SK-N-SH treated with all-trans-retinoic acid at 6 μM for 48 hours (cell line): ENCODE measurements around the gene ABCB1.

Source experiments
- ATAC-seq: fragments of 200-7000 bp; cut with Tn5 transposase; 3 replicates; pipeline ENCODE4 v1.9.1; 2020; ENCODE audit warnings: mild to moderate bottlenecking, moderate library complexity
- ARNTL ChIP-seq: fragments of 450-650 bp; formaldehyde crosslinking; IDR thresholded peaks from 2 replicates; pipeline ENCODE4 v1.5.0; 2020; ENCODE audit warnings: low read depth, mild to moderate bottlenecking, moderate library complexity, borderline replicate concordance
- BACH2 ChIP-seq: fragments of 250-450 bp; sonication (Bioruptor Pico); IDR thresholded peaks from 2 replicates; pipeline ENCODE4 v1.9.0; 2021; ENCODE audit warnings: mild to moderate bottlenecking, borderline replicate concordance
- CREB5 ChIP-seq: fragments of 250-450 bp; sonication (Bioruptor Pico); IDR thresholded peaks from 2 replicates; pipeline ENCODE4 v1.5.1; 2020; ENCODE audit warnings: low read depth, mild to moderate bottlenecking, moderate library complexity
- CSDC2 ChIP-seq: fragments of 250-450 bp; sonication (Bioruptor Pico); IDR thresholded peaks from 2 replicates; pipeline ENCODE4 v1.5.0; 2020; ENCODE audit warnings: mild to moderate bottlenecking, moderate library complexity
- CSRNP3 ChIP-seq: fragments of 250-450 bp; sonication (Bioruptor Pico); IDR thresholded peaks from 2 replicates; pipeline ENCODE4 v1.5.1; 2021; ENCODE audit warnings: mild to moderate bottlenecking, moderate library complexity
- ESRRG ChIP-seq: fragments of 250-450 bp; sonication (Bioruptor Pico); IDR thresholded peaks from 2 replicates; pipeline ENCODE4 v1.6.1; 2021; ENCODE audit warnings: mild to moderate bottlenecking
- GLIS3 ChIP-seq: fragments of 250-450 bp; sonication (Bioruptor Pico); IDR thresholded peaks from 2 replicates; pipeline ENCODE4 v1.5.0; 2020; ENCODE audit warnings: mild to moderate bottlenecking, moderate library complexity
- ISL1 ChIP-seq: fragments of 250-450 bp; sonication (Bioruptor Pico); IDR thresholded peaks from 2 replicates; pipeline ENCODE4 v2.1.2; 2022; ENCODE audit warnings: mild to moderate bottlenecking, moderate library complexity
- PATZ1 ChIP-seq: fragments of 250-450 bp; sonication (Bioruptor Pico); IDR thresholded peaks from 2 replicates; pipeline ENCODE4 v1.8.0; 2020; ENCODE audit warnings: mild to moderate bottlenecking, moderate library complexity, borderline replicate concordance
- PPARA ChIP-seq: fragments of 250-450 bp; sonication (Bioruptor Pico); IDR thresholded peaks from 2 replicates; pipeline ENCODE4 v1.5.0; 2020; ENCODE audit warnings: mild to moderate bottlenecking, borderline replicate concordance
- RARB ChIP-seq: fragments of 250-450 bp; sonication (Bioruptor Pico); IDR thresholded peaks from 2 replicates; pipeline ENCODE4 v1.8.0; 2021; ENCODE audit warnings: mild to moderate bottlenecking, moderate library complexity
- SNAI2 ChIP-seq: fragments of 250-450 bp; sonication (Bioruptor Pico); IDR thresholded peaks from 2 replicates; pipeline ENCODE4 v1.5.0; 2020; ENCODE audit warnings: mild to moderate bottlenecking, moderate library complexity
- TCF4 ChIP-seq: fragments of 250-450 bp; sonication (Bioruptor Pico); IDR thresholded peaks from 2 replicates; pipeline ENCODE4 v1.8.0; 2021; ENCODE audit warnings: mild to moderate bottlenecking, moderate library complexity, borderline replicate concordance
- TOX ChIP-seq: fragments of 250-450 bp; sonication (Bioruptor Pico); IDR thresholded peaks from 2 replicates; pipeline ENCODE4 v1.8.0; 2021; ENCODE audit warnings: mild to moderate bottlenecking, moderate library complexity, borderline replicate concordance
- TSHZ2 ChIP-seq: fragments of 250-450 bp; sonication (Bioruptor Pico); IDR thresholded peaks from 2 replicates; pipeline ENCODE4 v1.5.0; 2020; ENCODE audit warnings: mild to moderate bottlenecking, moderate library complexity
- ZC3H10 ChIP-seq: fragments of 250-450 bp; sonication (Bioruptor Pico); IDR thresholded peaks from 2 replicates; pipeline ENCODE4 v1.5.1; 2021; ENCODE audit warnings: mild to moderate bottlenecking, moderate library complexity
- ZFP3 ChIP-seq: fragments of 250-450 bp; sonication (Bioruptor Pico); IDR thresholded peaks from 2 replicates; pipeline ENCODE4 v1.5.0; 2020; ENCODE audit warnings: mild to moderate bottlenecking, moderate library complexity
- ZFP30 ChIP-seq: fragments of 450-650 bp; formaldehyde crosslinking; IDR thresholded peaks from 2 replicates; pipeline ENCODE4 v1.5.0; 2022; ENCODE audit warnings: mild to moderate bottlenecking, moderate library complexity
- ZNF565 ChIP-seq: fragments of 450-650 bp; formaldehyde crosslinking; conservative IDR thresholded peaks from 2 replicates; pipeline ENCODE4 v1.5.0; 2020; ENCODE audit warnings: low read depth, mild to moderate bottlenecking, moderate library complexity
- TF ChIP-seq, protein P1 (sequence below): fragments of 250-450 bp; sonication (Bioruptor Pico); IDR thresholded peaks from 2 replicates; pipeline ENCODE4 v1.8.0; 2021; ENCODE audit warnings: low read depth, mild to moderate bottlenecking, moderate library complexity, borderline replicate concordance

ABCB1 gene

GRCh38 chr7:87561102-87561501, 39.6 kb downstream of the ABCB1 start:
- ATAC-seq: no peak
- TF ChIP-seq RARB (CRISPR knock-in tag) (no peak), TOX (CRISPR knock-in tag) (no peak), ZNF565 (CRISPR knock-in tag) (no peak), TCF4 (CRISPR knock-in tag) (no peak), ESRRG (CRISPR knock-in tag) (no peak)

GRCh38 chr7:87552351-87552900, 48.3 kb downstream of the ABCB1 start:
- ATAC-seq: no peak
- TF ChIP-seq BACH2 (CRISPR knock-in tag) (no peak), ZFP3 (no peak), RARB (CRISPR knock-in tag) (no peak), ARNTL (CRISPR knock-in tag) (no peak), SNAI2 (CRISPR knock-in tag) (no peak), PATZ1 (no peak), CSDC2 (no peak), CSRNP3 (CRISPR knock-in tag) (no peak), ZFP30 (no peak), GLIS3 (no peak), CREB5 (no peak), ZNF565 (CRISPR knock-in tag) (no peak), TCF4 (CRISPR knock-in tag) (no peak), TOX (CRISPR knock-in tag) (no peak), PPARA (CRISPR knock-in tag) (no peak), TSHZ2 (CRISPR knock-in tag) (no peak), ISL1 (no peak)
- TF ChIP-seq, protein P1, sequence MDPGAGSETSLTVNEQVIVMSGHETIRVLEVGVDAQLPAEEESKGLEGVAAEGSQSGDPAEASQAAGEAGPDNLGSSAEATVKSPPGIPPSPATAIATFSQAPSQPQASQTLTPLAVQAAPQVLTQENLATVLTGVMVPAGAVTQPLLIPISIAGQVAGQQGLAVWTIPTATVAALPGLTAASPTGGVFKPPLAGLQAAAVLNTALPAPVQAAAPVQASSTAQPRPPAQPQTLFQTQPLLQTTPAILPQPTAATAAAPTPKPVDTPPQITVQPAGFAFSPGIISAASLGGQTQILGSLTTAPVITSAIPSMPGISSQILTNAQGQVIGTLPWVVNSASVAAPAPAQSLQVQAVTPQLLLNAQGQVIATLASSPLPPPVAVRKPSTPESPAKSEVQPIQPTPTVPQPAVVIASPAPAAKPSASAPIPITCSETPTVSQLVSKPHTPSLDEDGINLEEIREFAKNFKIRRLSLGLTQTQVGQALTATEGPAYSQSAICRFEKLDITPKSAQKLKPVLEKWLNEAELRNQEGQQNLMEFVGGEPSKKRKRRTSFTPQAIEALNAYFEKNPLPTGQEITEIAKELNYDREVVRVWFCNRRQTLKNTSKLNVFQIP (CRISPR knock-in tag): no peak

DNA sequence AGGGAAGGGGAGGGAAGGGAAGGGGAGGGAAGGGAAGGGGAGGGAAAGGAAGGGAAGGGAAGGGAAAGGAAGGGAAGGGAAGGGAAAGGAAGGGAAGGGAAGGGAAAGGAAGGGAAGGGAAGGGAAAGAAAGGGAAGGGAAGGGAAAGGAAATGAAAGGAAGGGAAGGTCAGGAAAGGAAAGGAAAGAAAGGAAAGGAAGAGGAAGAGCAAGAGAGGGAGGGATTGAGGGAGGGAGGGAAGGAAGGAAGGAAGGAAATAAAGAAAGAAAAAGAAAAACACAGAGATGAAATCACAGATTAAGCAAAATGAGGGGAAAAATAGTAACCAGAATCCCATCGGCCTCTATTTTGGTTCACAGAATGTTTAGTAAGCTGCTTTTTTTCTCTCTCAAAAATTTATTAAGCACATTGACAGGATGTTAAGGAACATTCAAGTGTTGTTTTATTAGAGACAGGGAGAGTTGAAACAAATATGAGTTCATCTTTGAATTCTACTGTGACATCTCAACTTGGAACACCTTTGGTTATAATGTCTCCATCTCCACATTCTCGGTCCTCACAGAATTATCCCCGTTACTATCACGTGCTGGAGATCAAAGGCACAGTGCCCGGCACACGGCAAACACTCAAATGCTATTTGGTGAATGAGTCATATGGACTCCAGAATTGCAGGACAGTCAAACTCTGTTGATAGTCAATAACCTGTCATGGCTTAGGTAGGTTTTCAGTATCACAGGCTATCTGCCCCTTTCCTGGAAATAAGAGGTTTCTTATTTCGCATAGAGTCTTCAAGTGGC, 52.4 kb downstream of the ABCB1 start:
- ATAC-seq: no peak

More for the DNA sequence above, 52.4 kb downstream of the ABCB1 start:
- TF ChIP-seq CSRNP3 (CRISPR knock-in tag): no peak
- TF ChIP-seq ZC3H10 (CRISPR knock-in tag): no peak
- TF ChIP-seq ARNTL (CRISPR knock-in tag): no peak
- TF ChIP-seq ZFP30: no peak
- TF ChIP-seq TOX (CRISPR knock-in tag): no peak
- TF ChIP-seq CSDC2: no peak
